Epithelial cell of proximal tubule (primary cell): ENCODE data around the gene HOXB4. TPM values are rescaled to one million over a fixed set of nuclear protein-coding genes. Genes with fewer than 3 reads are reported as not detected.

ENCODE experiments used
- DNase-seq: peaks from one replicate; pipeline ENCODE4 v3.0.0-alpha.2; 2011; ENCODE audit warnings: low read depth
- H3K4me3 ChIP-seq: 2 replicates; pipeline ENCODE4 v1.5.1; 2011; ENCODE audit warnings: low read depth, mild to moderate bottlenecking, low read length
- total RNA-seq: library from RNA; depleted of rRNA; stranded (reverse); fragments of >200 nt; gene quantifications from 2 replicates; pipeline ENCODE4 v1.2.3, GENCODE V29; 2015
- TF ChIP-seq, protein P1 (sequence below): conservative IDR thresholded peaks from 2 replicates; pipeline ENCODE4 v1.5.1; 2012; ENCODE audit warnings: low read depth, mild to moderate bottlenecking, low read length

HOXB4 gene
- total RNA-seq, 1 donor from 2014 or later = 5.7 TPM

GRCh38 chr17:48617471-48618255 lies 39.5 kb upstream of the HOXB4 start:
- H3K4me3 ChIP-seq = peak overlapping the region; percentile 86
- TF ChIP-seq, protein P1, sequence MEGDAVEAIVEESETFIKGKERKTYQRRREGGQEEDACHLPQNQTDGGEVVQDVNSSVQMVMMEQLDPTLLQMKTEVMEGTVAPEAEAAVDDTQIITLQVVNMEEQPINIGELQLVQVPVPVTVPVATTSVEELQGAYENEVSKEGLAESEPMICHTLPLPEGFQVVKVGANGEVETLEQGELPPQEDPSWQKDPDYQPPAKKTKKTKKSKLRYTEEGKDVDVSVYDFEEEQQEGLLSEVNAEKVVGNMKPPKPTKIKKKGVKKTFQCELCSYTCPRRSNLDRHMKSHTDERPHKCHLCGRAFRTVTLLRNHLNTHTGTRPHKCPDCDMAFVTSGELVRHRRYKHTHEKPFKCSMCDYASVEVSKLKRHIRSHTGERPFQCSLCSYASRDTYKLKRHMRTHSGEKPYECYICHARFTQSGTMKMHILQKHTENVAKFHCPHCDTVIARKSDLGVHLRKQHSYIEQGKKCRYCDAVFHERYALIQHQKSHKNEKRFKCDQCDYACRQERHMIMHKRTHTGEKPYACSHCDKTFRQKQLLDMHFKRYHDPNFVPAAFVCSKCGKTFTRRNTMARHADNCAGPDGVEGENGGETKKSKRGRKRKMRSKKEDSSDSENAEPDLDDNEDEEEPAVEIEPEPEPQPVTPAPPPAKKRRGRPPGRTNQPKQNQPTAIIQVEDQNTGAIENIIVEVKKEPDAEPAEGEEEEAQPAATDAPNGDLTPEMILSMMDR = no peak
- no peak for DNase-seq

GRCh38 chr17:48616717-48617470 lies 38.7 kb upstream of the HOXB4 start:
- no peak for DNase-seq
- H3K4me3 ChIP-seq = peak overlapping the region; percentile 86
- TF ChIP-seq, protein P1 = no peak

- H3K4me3 ChIP-seq = peak overlapping the region; percentile 86
- TF ChIP-seq, protein P1 = no peak
- DNase-seq = no peak
Measured at GRCh38 chr17:48615963-48616716, 38.0 kb upstream of the HOXB4 start.

GRCh38 chr17:48615047-48615962 lies 37.2 kb upstream of the HOXB4 start, which contains the start of gene HOXB8:
Gene HOXB8 (minus strand): TSS chr17:48615292. CDS start chr17:48614704, 588 bp downstream.
- DNase-seq = no peak
- TF ChIP-seq, protein P1 = no peak
- H3K4me3 ChIP-seq = peak within 1 kb of the TSS; percentile 86

GRCh38 chr17:48613862-48614694 lies 35.9 kb upstream of the HOXB4 start:
- H3K4me3 ChIP-seq = peak overlapping the region; percentile 86
- no peak for DNase-seq

More at GRCh38 chr17:48613862-48614694, 35.9 kb upstream of the HOXB4 start:
- TF ChIP-seq, protein P1 = no peak
